Stomach (tissue), 9 donors: Measurements from ENCODE around the gene FAM120B. TPM values are rescaled to one million over a fixed set of nuclear protein-coding genes. Genes with fewer than 3 reads are reported as not detected.

ENCODE experiments used
- DNase-seq, 2 donors: peaks; one replicate each; pipeline versions ENCODE4 v3.0.0 to v3.0.0-alpha.2; 2013 to 2019
- H3K27ac ChIP-seq, 5 donors: fragments of 200-600 bp in 4 of 5; sonication (generic) in 4 of 5; one replicate each; pipeline ENCODE4 v1.5.1; 2013 to 2019; ENCODE audit warnings: mild to moderate bottlenecking in 1 of 5, moderate library complexity in 1 of 5
- H3K27me3 ChIP-seq, 3 donors: fragments of 200-600 bp; sonication (generic); one replicate each; pipeline ENCODE4 v1.5.1; 2017 to 2019; ENCODE audit warnings: mixed run types in 1 of 3
- H3K36me3 ChIP-seq, 4 donors: fragments of 200-600 bp; sonication (generic); 1 replicate in 3 of 4; 2 replicates in 1 of 4; pipeline ENCODE4 v1.5.1; 2016 to 2019
- H3K4me1 ChIP-seq, 4 donors: fragments of 200-600 bp; sonication (generic); one replicate each; pipeline ENCODE4 v1.5.1; 2016 to 2019
- H3K4me3 ChIP-seq, 4 donors: fragments of 200-600 bp; sonication (generic) in 3 of 4; one replicate each; pipeline ENCODE4 v1.5.1; 2016 to 2019; ENCODE audit warnings: mild to moderate bottlenecking in 1 of 4
- H3K9me3 ChIP-seq, 4 donors: fragments of 200-600 bp; sonication (generic); one replicate each; pipeline ENCODE4 v1.5.1; 2016 to 2019
- CTCF ChIP-seq, 7 experiments: fragments of 450-650 bp in 4 of 7; fragments of 200-600 bp in 3 of 7; sonication (generic) in 3 of 7; IDR thresholded peaks; one replicate each; pipeline ENCODE4 v1.5.1; 2016 to 2019; ENCODE audit warnings: antibody characterized with exemption in 7 of 7, control low read depth in 2 of 7, mild to moderate bottlenecking in 1 of 7
- EP300 ChIP-seq: sonication (generic); formaldehyde crosslinking; IDR thresholded peaks from one replicate; pipeline ENCODE4 v1.6.1; 2017; ENCODE audit warnings: antibody characterized with exemption
- POLR2A ChIP-seq, 4 donors: fragments of 450-650 bp; IDR thresholded peaks; one replicate each; pipeline ENCODE4 v1.6.1; 2016; ENCODE audit warnings: antibody characterized with exemption in 4 of 4, control low read depth in 2 of 4, mild to moderate bottlenecking in 1 of 4, moderate library complexity in 1 of 4
- POLR2AphosphoS5 ChIP-seq, 3 donors: sonication (generic); formaldehyde crosslinking; IDR thresholded peaks; one replicate each; pipeline ENCODE4 v1.6.1; 2016; ENCODE audit warnings: antibody characterized with exemption in 3 of 3
- WGBS, 5 donors: extraction: QIAGEN DNeasy Blood & Tissue Kit in 3 of 5; methylation state at CpG; one replicate each; pipeline versions ENCODE4 v1.1.5 to v1.1.7; 2013 to 2018; 5-methylcytosine and 5-hydroxymethylcytosine counted together
- intact Hi-C: fragments of 100-400 bp; cut with DNase I; formaldehyde crosslinking; loops from one replicate; pipeline ENCODE4 v1.15.1; 2023; ENCODE audit warnings: low total_unique reads
- polyA plus RNA-seq, 3 donors: library from polyadenylated mRNA; stranded (reverse); fragments of 200-250 nt; gene quantifications; one replicate each; pipeline ENCODE4 v1.2.3, GENCODE V29; 2013
- total RNA-seq, 5 donors: library from RNA; depleted of rRNA; stranded (reverse); fragments of >200 nt; gene quantifications; one replicate each; pipeline versions ENCODE4 v1.1.0 to v1.2.3, GENCODE V29; 2014 to 2016
- donor health status: healthy with polysubstance abuse.
- donor health status: Bipolar disorder and iron deficiency.
- donor health status: healthy.

The FAM120B gene
- total and polyA plus RNA-seq, 8 donors: 6.4 to 66.5 (median 27.3) TPM

GRCh38 chr6:170450916-170451761, 144.6 kb downstream of the FAM120B start:
- WGBS, 5 donors: 76 to 81% (median 79%) methylated on average over 20 of the region's 20 CpGs
- no peak overlapping the region for H3K4me3 ChIP-seq
- no peaks in the 10 kb centered on the region for H3K36me3 ChIP-seq

GRCh38 chr6:170451762-170452651, 145.4 kb downstream of the FAM120B start:
- DNase-seq: no peak
- WGBS, 5 donors: 85 to 92% (median 89%) methylated on average over 14 to 20 of the region's 20 CpGs
- no peak for TF ChIP-seq EP300
- no peak for TF ChIP-seq POLR2AphosphoS5 (IDR thresholded peaks at IDR 0.05)
- TF ChIP-seq POLR2A (IDR thresholded peaks at IDR 0.05): no peak
- TF ChIP-seq CTCF (IDR thresholded peaks at IDR 0.05): no peak
- no peak overlapping the region for H3K4me3 ChIP-seq
- H3K27me3 ChIP-seq: peaks cover 0 to 5% (median 0%) of the 10 kb centered on the region in 3 donors
- no peak overlapping the region for H3K27ac ChIP-seq
- H3K9me3 ChIP-seq: no peaks in the 10 kb centered on the region
- no peaks in the 10 kb centered on the region for H3K4me1 ChIP-seq
- no peaks in the 10 kb centered on the region for H3K36me3 ChIP-seq
- intact Hi-C loops: no loop called here

More at GRCh38 chr6:170450916-170451761, 144.6 kb downstream of the FAM120B start:
- H3K4me1 ChIP-seq: no peaks in the 10 kb centered on the region
- intact Hi-C loops: no loop called here
- H3K27me3 ChIP-seq: peaks cover 0 to 5% (median 0%) of the 10 kb centered on the region in 3 donors
- H3K27ac ChIP-seq: no peak overlapping the region
- no peaks in the 10 kb centered on the region for H3K9me3 ChIP-seq
- DNase-seq: no peak
- TF ChIP-seq CTCF (IDR thresholded peaks at IDR 0.05) (no peak), POLR2AphosphoS5 (IDR thresholded peaks at IDR 0.05) (no peak), EP300 (no peak), POLR2A (IDR thresholded peaks at IDR 0.05) (no peak)

GRCh38 chr6:170452767-170453545, 146.4 kb downstream of the FAM120B start:
- DNase-seq: no peak
- no peaks in the 10 kb centered on the region for H3K36me3 ChIP-seq
- no peaks in the 10 kb centered on the region for H3K4me1 ChIP-seq
- intact Hi-C loops: no loop called here
- no peak overlapping the region for H3K4me3 ChIP-seq
- TF ChIP-seq POLR2A (IDR thresholded peaks at IDR 0.05): no peak
- TF ChIP-seq CTCF (IDR thresholded peaks at IDR 0.05): no peak
- no peak for TF ChIP-seq POLR2AphosphoS5 (IDR thresholded peaks at IDR 0.05)
- no peak for TF ChIP-seq EP300
- no peaks in the 10 kb centered on the region for H3K9me3 ChIP-seq
- no peaks in the 10 kb centered on the region for H3K27me3 ChIP-seq
- H3K27ac ChIP-seq: no peak overlapping the region
- 61 to 81% (median 77%) methylated on average over 7 to 8 of the region's 8 CpGs for WGBS, 5 donors
